ENCODE results near the gene ASPSCR1. TPM values are rescaled to one million over a fixed set of nuclear protein-coding genes. Genes with fewer than 3 reads are reported as not detected.

Gene ASPSCR1
- total and polyA plus RNA-seq, 12 donors = 10.2 to 177 (median 27.6) TPM

GRCh38 chr17:81934850-81935708, 42.4 kb upstream of the ASPSCR1 start:
- Histone ChIP-seq H3K9me3 (replicated peaks in 1 of 3) (no peaks in the 10 kb centered on the region), H3K27ac (no peak overlapping the region), H3K4me1 (replicated peaks in 1 of 2) (peaks cover 0 to 6% of the 10 kb centered on the region in 2 donors), H3K36me3 (replicated peaks in 1 of 2) (no peaks in the 10 kb centered on the region), H3K27me3 (no peaks in the 10 kb centered on the region), H3K4me3 (no peak overlapping the region)
- 87 to 92% (median 90%) methylated on average over 16 to 38 of the region's 38 CpGs for WGBS, 4 donors
- DNase-seq = no peak
- TF ChIP-seq POLR2A (IDR thresholded peaks at IDR 0.05) = no peak
- TF ChIP-seq CTCF (IDR thresholded peaks at IDR 0.05) = no peak
- intact Hi-C loops (cut with DNase I) = no loop called here

GRCh38 chr17:81935709-81936084, 41.7 kb upstream of the ASPSCR1 start:
- TF ChIP-seq CTCF (IDR thresholded peaks at IDR 0.05) = no peak
- TF ChIP-seq POLR2A (IDR thresholded peaks at IDR 0.05) = no peak
- Histone ChIP-seq H3K4me3 (no peak overlapping the region), H3K9me3 (replicated peaks in 1 of 3) (no peaks in the 10 kb centered on the region), H3K36me3 (replicated peaks in 1 of 2) (no peaks in the 10 kb centered on the region), H3K27me3 (no peaks in the 10 kb centered on the region), H3K4me1 (replicated peaks in 1 of 2) (peaks cover 0 to 6% of the 10 kb centered on the region in 2 donors), H3K27ac (no peak overlapping the region)
- no peak for DNase-seq
- 81 to 85% (median 84%) methylated on average over 3 to 6 of the region's 6 CpGs for WGBS, 4 donors
- intact Hi-C loops (cut with DNase I) = no loop called here

- no peak for DNase-seq
- Histone ChIP-seq H3K4me3 (no peak overlapping the region), H3K36me3 (replicated peaks in 1 of 2) (no peaks in the 10 kb centered on the region), H3K27ac (no peak overlapping the region), H3K9me3 (replicated peaks in 1 of 3) (no peaks in the 10 kb centered on the region), H3K27me3 (no peaks in the 10 kb centered on the region), H3K4me1 (replicated peaks in 1 of 2) (peaks cover 0 to 6% of the 10 kb centered on the region in 2 donors)
- intact Hi-C loops (cut with DNase I) = no loop called here
- TF ChIP-seq POLR2A (IDR thresholded peaks at IDR 0.05) (no peak), CTCF (IDR thresholded peaks at IDR 0.05) (no peak)
- WGBS, 4 donors = 58 to 83% (median 66%) methylated on average over 5 to 15 of the region's 15 CpGs
These were observed 38.2 kb upstream of the ASPSCR1 start for GRCh38 chr17:81939218-81939617.

GRCh38 chr17:81939881-81940385, 37.5 kb upstream of the ASPSCR1 start:
- no peaks in the 10 kb centered on the region for H3K36me3 ChIP-seq (replicated peaks in 1 of 2)
- 61 to 83% (median 76%) methylated on average over 6 to 21 of the region's 21 CpGs for WGBS, 4 donors
- intact Hi-C loops (cut with DNase I) = no loop called here
- no peak overlapping the region for H3K4me3 ChIP-seq
- no peaks in the 10 kb centered on the region for H3K27me3 ChIP-seq
- H3K27ac ChIP-seq = no peak overlapping the region
- H3K4me1 ChIP-seq (replicated peaks in 1 of 2) = peaks cover 0 to 6% of the 10 kb centered on the region in 2 donors
- TF ChIP-seq CTCF (IDR thresholded peaks at IDR 0.05) (no peak), POLR2A (IDR thresholded peaks at IDR 0.05) (no peak)
- no peaks in the 10 kb centered on the region for H3K9me3 ChIP-seq (replicated peaks in 1 of 3)
- no peak for DNase-seq
